ENCODE results near the gene WWOX. TPM values are rescaled to one million over a fixed set of nuclear protein-coding genes. Genes with fewer than 3 reads are reported as not detected.

Gene WWOX
- total and polyA plus RNA-seq, 2 donors (not counting 1 experiment from before 2014, with no cell fraction given), result 10.5 to 42.3 TPM

DNA sequence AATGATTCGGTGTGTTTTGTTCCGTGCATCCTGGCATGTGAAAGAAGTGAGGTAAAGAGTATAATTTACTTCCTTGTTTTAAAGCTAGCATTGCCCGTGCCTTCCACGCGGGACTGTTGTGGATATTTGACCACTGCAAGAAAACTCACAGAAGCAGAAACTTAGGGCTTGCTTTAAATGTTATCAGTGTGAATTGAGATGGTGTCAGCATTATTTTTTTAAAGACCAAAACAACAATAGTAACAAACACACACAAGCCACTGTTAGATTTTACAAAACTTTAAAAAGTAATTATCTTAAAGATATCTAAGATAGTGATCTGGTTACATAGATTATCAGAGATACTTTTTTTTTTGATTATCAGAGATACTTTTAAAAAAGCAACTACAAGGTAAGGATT, 47.4 kb downstream of the WWOX start:
- no peaks in the 10 kb centered on the region for H3K27me3 Mint-ChIP-seq
- Histone ChIP-seq H3K9me3 (ENCODE audit: control extremely low read depth in 1 of 3, control insufficient read depth in 2 of 3, insufficient read depth in 1 of 3, low read length in 2 of 3) (no peaks in the 10 kb centered on the region), H3K9ac (ENCODE audit: low read length) (no peak overlapping the region), H2AFZ (ENCODE audit: insufficient read depth, low read depth, low read length, poor library complexity, severe bottlenecking) (no peak overlapping the region), H3K4me1 (ENCODE audit: control insufficient read depth in 2 of 2, insufficient read depth in 2 of 2, low read length in 2 of 2) (no peaks in the 10 kb centered on the region), H3K27ac (ENCODE audit: low read length in 2 of 2) (no peak overlapping the region), H4K20me1 (ENCODE audit: control insufficient read depth, insufficient read depth, low read length, poor library complexity, severe bottlenecking) (no peaks in the 10 kb centered on the region), H3K27me3 (replicated peaks in 1 of 4; ENCODE audit: control extremely low read depth in 1 of 4, control insufficient read depth in 3 of 4, insufficient read depth in 4 of 4, low read length in 3 of 4) (no peaks in the 10 kb centered on the region), H3K4me3 (ENCODE audit: control extremely low read depth in 1 of 5, extremely low read depth in 1 of 5, insufficient read depth in 1 of 5, low read depth in 2 of 5, low read length in 4 of 5) (no peak overlapping the region), H3K36me3 (replicated peaks in 1 of 2; ENCODE audit: control extremely low read depth in 1 of 2, control insufficient read depth in 1 of 2, extremely low read depth in 1 of 2, insufficient read depth in 2 of 2, low read length in 1 of 2) (no peaks in the 10 kb centered on the region), H3K4me2 (replicated peaks; ENCODE audit: low read depth, low read length, poor library complexity, severe bottlenecking) (no peak overlapping the region), H3K79me2 (ENCODE audit: control insufficient read depth, insufficient read depth, low read length) (no peaks in the 10 kb centered on the region)
- H3K4me1 Mint-ChIP-seq, result no peaks in the 10 kb centered on the region
- CTCF ChIA-PET, result interaction anchor here (1.4 kb wide), 1 partner anchor 23 kb away, joined by 4 read pairs; no protein-coding TSS in a partner anchor
- ATAC-seq (ENCODE audit: low read depth) (no peak), DNase-seq (no peak)
- POLR2A ChIA-PET, result no interaction called here
- no peak for TF ChIP-seq EZH2 (IDR thresholded peaks at IDR 0.05; ENCODE audit: borderline replicate concordance, insufficient read depth, low read depth, low read length, poor library complexity, severe bottlenecking)
- TF ChIP-seq, protein P1, sequence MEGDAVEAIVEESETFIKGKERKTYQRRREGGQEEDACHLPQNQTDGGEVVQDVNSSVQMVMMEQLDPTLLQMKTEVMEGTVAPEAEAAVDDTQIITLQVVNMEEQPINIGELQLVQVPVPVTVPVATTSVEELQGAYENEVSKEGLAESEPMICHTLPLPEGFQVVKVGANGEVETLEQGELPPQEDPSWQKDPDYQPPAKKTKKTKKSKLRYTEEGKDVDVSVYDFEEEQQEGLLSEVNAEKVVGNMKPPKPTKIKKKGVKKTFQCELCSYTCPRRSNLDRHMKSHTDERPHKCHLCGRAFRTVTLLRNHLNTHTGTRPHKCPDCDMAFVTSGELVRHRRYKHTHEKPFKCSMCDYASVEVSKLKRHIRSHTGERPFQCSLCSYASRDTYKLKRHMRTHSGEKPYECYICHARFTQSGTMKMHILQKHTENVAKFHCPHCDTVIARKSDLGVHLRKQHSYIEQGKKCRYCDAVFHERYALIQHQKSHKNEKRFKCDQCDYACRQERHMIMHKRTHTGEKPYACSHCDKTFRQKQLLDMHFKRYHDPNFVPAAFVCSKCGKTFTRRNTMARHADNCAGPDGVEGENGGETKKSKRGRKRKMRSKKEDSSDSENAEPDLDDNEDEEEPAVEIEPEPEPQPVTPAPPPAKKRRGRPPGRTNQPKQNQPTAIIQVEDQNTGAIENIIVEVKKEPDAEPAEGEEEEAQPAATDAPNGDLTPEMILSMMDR (IDR thresholded peaks at IDR 0.05), result no peak
- intact Hi-C loops (cut with micrococcal nuclease), result no loop called here
- 46% methylated on average over 2 of the region's 5 CpGs for WGBS (ENCODE audit: insufficient coverage)
- no peak overlapping the region for H3K4me3 Mint-ChIP-seq
- H3K9me3 Mint-ChIP-seq (ENCODE audit: insufficient read depth), result no peaks in the 10 kb centered on the region
- H3K27ac Mint-ChIP-seq, result no peak overlapping the region

GRCh38 chr16:78147911-78148401, 48.5 kb downstream of the WWOX start:
- no peak overlapping the region for H2AFZ ChIP-seq (ENCODE audit: insufficient read depth, low read depth, low read length, poor library complexity, severe bottlenecking)
- H3K27me3 Mint-ChIP-seq, result no peaks in the 10 kb centered on the region
- H3K4me1 ChIP-seq (ENCODE audit: control insufficient read depth in 2 of 2, insufficient read depth in 2 of 2, low read length in 2 of 2), result no peaks in the 10 kb centered on the region
- intact Hi-C loops (cut with micrococcal nuclease), result no loop called here
- H3K4me3 Mint-ChIP-seq, result no peak overlapping the region
- DNase-seq, result no peak
- 78% methylated on average over 4 of the region's 10 CpGs for WGBS (ENCODE audit: insufficient coverage)
- H3K27ac ChIP-seq (ENCODE audit: low read length in 2 of 2), result no peak overlapping the region
- TF ChIP-seq, protein P1 (IDR thresholded peaks at IDR 0.05), result no peak
- POLR2A ChIA-PET, result no interaction called here
- no peaks in the 10 kb centered on the region for H3K9me3 ChIP-seq (ENCODE audit: control extremely low read depth in 1 of 3, control insufficient read depth in 2 of 3, insufficient read depth in 1 of 3, low read length in 2 of 3)
- no peak overlapping the region for H3K9ac ChIP-seq (ENCODE audit: low read length)
- H3K79me2 ChIP-seq (ENCODE audit: control insufficient read depth, insufficient read depth, low read length), result no peaks in the 10 kb centered on the region
- CTCF ChIA-PET, result interaction anchor here (1.3 kb wide), 1 partner anchor 24 kb away, joined by 5 read pairs; no protein-coding TSS in a partner anchor
- H3K36me3 ChIP-seq (replicated peaks in 1 of 2; ENCODE audit: control extremely low read depth in 1 of 2, control insufficient read depth in 1 of 2, extremely low read depth in 1 of 2, insufficient read depth in 2 of 2, low read length in 1 of 2), result no peaks in the 10 kb centered on the region
- H3K4me3 ChIP-seq (ENCODE audit: control extremely low read depth in 1 of 5, extremely low read depth in 1 of 5, insufficient read depth in 1 of 5, low read depth in 2 of 5, low read length in 4 of 5), result no peak overlapping the region
- no peaks in the 10 kb centered on the region for H3K4me1 Mint-ChIP-seq
- no peaks in the 10 kb centered on the region for H4K20me1 ChIP-seq (ENCODE audit: control insufficient read depth, insufficient read depth, low read length, poor library complexity, severe bottlenecking)
- H3K9me3 Mint-ChIP-seq (ENCODE audit: insufficient read depth), result no peaks in the 10 kb centered on the region
- no peaks in the 10 kb centered on the region for H3K27me3 ChIP-seq (replicated peaks in 1 of 4; ENCODE audit: control extremely low read depth in 1 of 4, control insufficient read depth in 3 of 4, insufficient read depth in 4 of 4, low read length in 3 of 4)
- no peak overlapping the region for H3K4me2 ChIP-seq (replicated peaks; ENCODE audit: low read depth, low read length, poor library complexity, severe bottlenecking)
- ATAC-seq (ENCODE audit: low read depth), result no peak
- H3K27ac Mint-ChIP-seq, result no peak overlapping the region
